ENCODE data around the gene EXTL1. TPM values are rescaled to one million over a fixed set of nuclear protein-coding genes. Genes with fewer than 3 reads are reported as not detected.
A peak's percentile ranks its signal among the peaks of the same experiment; 100 is the strongest.
"Not testable (repeated sequence)": the region's sequence is repeated elsewhere in the genome, so short reads cannot be mapped to it uniquely, and the experiment has no call there.

The EXTL1 gene
- total RNA-seq: not detected

GRCh38 chr1:26021647-26022403 is at the start of gene EXTL1:
TSS of gene EXTL1 (plus strand) at chr1:26021775. CDS start at chr1:26022647, 872 bp downstream.
- H3K4me1 Mint-ChIP-seq: peaks cover 10% of the 10 kb centered on the region
- no peak within 1 kb of the TSS for H3K27ac Mint-ChIP-seq
- no peak for ATAC-seq
- H3K9me3 Mint-ChIP-seq (ENCODE audit: low read depth): no peaks in the 10 kb centered on the region
- no peak for DNase-seq
- H3K36me3 Mint-ChIP-seq: no peaks in the 10 kb centered on the region
- H3K4me3 Mint-ChIP-seq: no peak within 1 kb of the TSS
- CTCF ChIA-PET: interaction anchor here (0.7 to 1.3 kb wide), 3 partner anchors 12 to 908 kb away, joined by 4 to 5 read pairs (median 4); partner anchors contain the start of gene PAFAH2
- H3K27me3 Mint-ChIP-seq: peaks cover 3% of the 10 kb centered on the region

GRCh38 chr1:25971811-25972180 is 49.8 kb upstream of the EXTL1 start:
- Mint-ChIP-seq H3K27ac (peak overlapping the region; percentile 78), H3K27me3 (no peaks in the 10 kb centered on the region), H3K9me3 (ENCODE audit: low read depth) (no peaks in the 10 kb centered on the region), H3K36me3 (peaks cover 27% of the 10 kb centered on the region), H3K4me3 (no peak overlapping the region), H3K4me1 (peaks cover 13% of the 10 kb centered on the region)
- ATAC-seq (no peak), DNase-seq (no peak)
- CTCF ChIA-PET: interaction anchor here (1.3 to 2.7 kb wide), 5 partner anchors 21 to 75 kb away, joined by 3 to 10 read pairs (median 5); partner anchors contain the start of gene PAFAH2

- ATAC-seq: no peak
- CTCF ChIA-PET: no interaction called here
- Mint-ChIP-seq H3K9me3 (ENCODE audit: low read depth) (no peaks in the 10 kb centered on the region), H3K27me3 (no peaks in the 10 kb centered on the region), H3K36me3 (peaks cover 20% of the 10 kb centered on the region), H3K4me1 (peaks cover 13% of the 10 kb centered on the region), H3K4me3 (no peak overlapping the region), H3K27ac (no peak overlapping the region)
- DNase-seq: no peak
Observed at GRCh38 chr1:25973610-25974321, 47.8 kb upstream of the EXTL1 start.

- CTCF ChIA-PET: interaction anchor here (1.3 kb wide), 1 partner anchor 82 kb away, joined by 3 read pairs; no protein-coding TSS in a partner anchor
- no peak for DNase-seq
- Mint-ChIP-seq H3K27ac (no peak overlapping the region), H3K27me3 (no peaks in the 10 kb centered on the region), H3K4me1 (no peaks in the 10 kb centered on the region), H3K9me3 (ENCODE audit: low read depth) (no peaks in the 10 kb centered on the region), H3K4me3 (no peak overlapping the region), H3K36me3 (peaks cover 27% of the 10 kb centered on the region)
- no peak for ATAC-seq
Observed at GRCh38 chr1:25977801-25978200, 43.8 kb upstream of the EXTL1 start.

GRCh38 chr1:25978403-25978802 is 43.2 kb upstream of the EXTL1 start:
- no peaks in the 10 kb centered on the region for H3K9me3 Mint-ChIP-seq (ENCODE audit: low read depth)
- CTCF ChIA-PET: interaction anchor here (1.3 kb wide), 1 partner anchor 83 kb away, joined by 3 read pairs; no protein-coding TSS in a partner anchor

GRCh38 chr1:25979210-25979609 is 42.4 kb upstream of the EXTL1 start:
- Mint-ChIP-seq H3K9me3 (ENCODE audit: low read depth) (no peaks in the 10 kb centered on the region), H3K27ac (no peak overlapping the region), H3K4me1 (no peaks in the 10 kb centered on the region), H3K4me3 (no peak overlapping the region), H3K36me3 (peaks cover 33% of the 10 kb centered on the region), H3K27me3 (no peaks in the 10 kb centered on the region)
- CTCF ChIA-PET: interaction anchor here (1.3 kb wide), 1 partner anchor 83 kb away, joined by 3 read pairs; no protein-coding TSS in a partner anchor
- ATAC-seq (no peak), DNase-seq (no peak)

More at GRCh38 chr1:25978403-25978802, 43.2 kb upstream of the EXTL1 start:
- Mint-ChIP-seq H3K4me3 (no peak overlapping the region), H3K36me3 (peaks cover 30% of the 10 kb centered on the region), H3K4me1 (no peaks in the 10 kb centered on the region), H3K27me3 (no peaks in the 10 kb centered on the region), H3K27ac (no peak overlapping the region)
- DNase-seq (no peak), ATAC-seq (no peak)

GRCh38 chr1:25985171-25985570 is 36.4 kb upstream of the EXTL1 start:
- DNase-seq (no peak), ATAC-seq (no peak)
- Mint-ChIP-seq H3K4me1 (peaks cover 12% of the 10 kb centered on the region), H3K36me3 (peaks cover 36% of the 10 kb centered on the region), H3K4me3 (no peak overlapping the region), H3K27ac (no peak overlapping the region), H3K9me3 (ENCODE audit: low read depth) (no peaks in the 10 kb centered on the region), H3K27me3 (no peaks in the 10 kb centered on the region)
- CTCF ChIA-PET: no interaction called here

GRCh38 chr1:25985670-25986069 is 35.9 kb upstream of the EXTL1 start:
- H3K9me3 Mint-ChIP-seq (ENCODE audit: low read depth): no peaks in the 10 kb centered on the region
- no peak for ATAC-seq
- H3K4me1 Mint-ChIP-seq: peaks cover 17% of the 10 kb centered on the region
- H3K4me3 Mint-ChIP-seq: no peak overlapping the region
- DNase-seq: no peak
- no peak overlapping the region for H3K27ac Mint-ChIP-seq
- H3K27me3 Mint-ChIP-seq: no peaks in the 10 kb centered on the region
- H3K36me3 Mint-ChIP-seq: peaks cover 36% of the 10 kb centered on the region
- CTCF ChIA-PET: no interaction called here

GRCh38 chr1:25986773-25987172 is 34.8 kb upstream of the EXTL1 start:
- ATAC-seq; H3K4me3 Mint-ChIP-seq; DNase-seq; H3K27me3 Mint-ChIP-seq; H3K9me3 Mint-ChIP-seq (ENCODE audit: low read depth); H3K27ac Mint-ChIP-seq: not testable (repeated sequence)
- Mint-ChIP-seq H3K36me3 (peaks cover 31% of the 10 kb centered on the region), H3K4me1 (peaks cover 23% of the 10 kb centered on the region)
- CTCF ChIA-PET: interaction anchor here (3.4 to 4.9 kb wide), 2 partner anchors 11 to 90 kb away, joined by 20 to 44 read pairs; partner anchors contain the start of gene PAFAH2

- peaks cover 21% of the 10 kb centered on the region for H3K36me3 Mint-ChIP-seq
- no peaks in the 10 kb centered on the region for H3K9me3 Mint-ChIP-seq (ENCODE audit: low read depth)
- no peak overlapping the region for H3K4me3 Mint-ChIP-seq
- CTCF ChIA-PET: interaction anchor here (0.7 to 4.9 kb wide), 6 partner anchors 9 to 495 kb away, joined by 3 to 44 read pairs (median 6); partner anchors contain the start of gene PAFAH2
- ATAC-seq: no peak
- H3K27me3 Mint-ChIP-seq: no peaks in the 10 kb centered on the region
- no peak for DNase-seq
- H3K4me1 Mint-ChIP-seq: peaks cover 31% of the 10 kb centered on the region
- no peak overlapping the region for H3K27ac Mint-ChIP-seq
Observed at GRCh38 chr1:25987951-25988350, 33.6 kb upstream of the EXTL1 start.

- no peaks in the 10 kb centered on the region for H3K9me3 Mint-ChIP-seq (ENCODE audit: low read depth)
- H3K27me3 Mint-ChIP-seq: no peaks in the 10 kb centered on the region
- DNase-seq: no peak
- CTCF ChIA-PET: interaction anchor here (0.6 to 4.9 kb wide), 12 partner anchors 8 to 155 kb away, joined by 3 to 44 read pairs (median 4); partner anchors contain the start of genes PAFAH2 and STMN1
- H3K27ac Mint-ChIP-seq: peak overlapping the region; percentile 76
- ATAC-seq: peak; percentile 10
- H3K4me1 Mint-ChIP-seq: peaks cover 36% of the 10 kb centered on the region
- H3K36me3 Mint-ChIP-seq: peaks cover 12% of the 10 kb centered on the region
- peak overlapping the region; percentile 77 for H3K4me3 Mint-ChIP-seq
Observed at GRCh38 chr1:25989440-25990234, 31.9 kb upstream of the EXTL1 start.

- Mint-ChIP-seq H3K4me3 (peak overlapping the region; percentile 77), H3K27me3 (no peaks in the 10 kb centered on the region), H3K4me1 (peaks cover 36% of the 10 kb centered on the region), H3K27ac (peak overlapping the region; percentile 76), H3K9me3 (ENCODE audit: low read depth) (no peaks in the 10 kb centered on the region), H3K36me3 (peaks cover 12% of the 10 kb centered on the region)
- ATAC-seq (peak; percentile 21), DNase-seq (no peak)
- CTCF ChIA-PET: interaction anchor here (0.6 to 4.9 kb wide), 11 partner anchors 7 to 155 kb away, joined by 3 to 44 read pairs (median 5); partner anchors contain the start of genes PAFAH2 and STMN1
Observed at GRCh38 chr1:25990251-25990650, 31.3 kb upstream of the EXTL1 start.

Data from activated CD8-positive, alpha-beta memory T cell treated with anti-CD3 and anti-CD28 coated beads, Interleukin-2, amount 10 ng/mL, durations not matched to agents 7 days and 5 days (primary cell).